ENCODE data around the gene MPDU1. TPM values are rescaled to one million over a fixed set of nuclear protein-coding genes. Genes with fewer than 3 reads are reported as not detected.

Gene MPDU1
- total and polyA plus RNA-seq, 2 of the 13 experiments (the other 11 are each of a cell fraction or from before 2014, with no cell fraction given) = 112 to 167 TPM

DNA sequence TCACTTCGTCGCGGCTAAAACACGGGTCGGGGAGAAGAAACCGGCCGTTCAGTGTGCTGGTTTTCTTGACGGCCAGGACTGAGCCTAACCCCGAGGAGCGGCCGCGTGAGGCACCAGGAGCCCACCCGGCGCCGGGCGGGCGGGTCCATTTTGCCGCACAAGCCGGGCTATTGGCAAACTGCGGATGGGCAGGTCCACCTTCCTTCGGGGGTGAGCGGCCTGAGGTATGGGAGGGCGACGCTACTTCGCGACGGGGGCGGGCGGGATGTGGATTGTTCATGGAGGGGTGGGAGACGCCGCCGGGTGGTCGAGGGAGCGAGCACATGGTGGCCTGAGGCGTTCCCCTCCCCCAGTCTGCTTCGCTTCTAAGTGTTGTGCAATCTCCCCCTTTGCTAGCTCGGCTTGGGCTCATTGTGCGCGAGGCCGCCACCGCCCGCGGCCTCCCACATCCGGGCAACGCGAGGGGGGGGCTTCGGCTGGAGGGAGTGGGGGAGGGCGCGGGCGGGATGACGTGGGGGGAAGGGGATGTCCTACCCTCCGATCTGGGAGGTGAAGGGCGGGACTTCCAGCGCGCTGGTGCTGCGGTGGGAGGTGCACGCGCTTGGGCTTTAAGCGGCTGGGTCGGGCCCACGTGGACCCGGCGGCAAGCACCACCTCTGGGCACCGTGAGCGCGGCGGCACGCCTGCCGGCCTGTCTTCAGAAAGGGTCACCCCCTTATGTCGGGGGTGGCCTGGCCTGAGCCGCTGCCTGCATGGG is 10.2 kb upstream of the MPDU1 start (continued):
- TF ChIP-seq MLXIP (CRISPR knock-in tag; IDR thresholded peaks at IDR 0.05; ENCODE audit: borderline replicate concordance) (no peak), KIAA2018 (CRISPR knock-in tag; IDR thresholded peaks at IDR 0.05; ENCODE audit: borderline replicate concordance) (no peak), FLYWCH1 (CRISPR knock-in tag; IDR thresholded peaks at IDR 0.05) (no peak), ISX (CRISPR knock-in tag; conservative IDR thresholded peaks at IDR 0.05) (no peak), ELF1 (CRISPR knock-in tag; IDR thresholded peaks at IDR 0.05) (peak; percentile 61), ZBTB39 (CRISPR knock-in tag; IDR thresholded peaks at IDR 0.05) (no peak), LCORL (IDR thresholded peaks at IDR 0.05) (no peak), LCORL (CRISPR knock-in tag; IDR thresholded peaks at IDR 0.05) (no peak), ZNF746 (CRISPR knock-in tag; IDR thresholded peaks at IDR 0.05) (peak; percentile 79), NBN (conservative IDR thresholded peaks at IDR 0.05) (no peak), BORCS8-MEF2B (CRISPR knock-in tag; IDR thresholded peaks at IDR 0.05) (peak; percentile 63; the same call in 1 of the 2 replicates), KMT2A (CRISPR knock-in tag; IDR thresholded peaks at IDR 0.05) (peak; percentile 49; the same call in 1 of the 2 replicates), PAX8 (CRISPR knock-in tag; IDR thresholded peaks at IDR 0.05; ENCODE audit: borderline replicate concordance) (no peak)
- TF ChIP-seq, protein P1, sequence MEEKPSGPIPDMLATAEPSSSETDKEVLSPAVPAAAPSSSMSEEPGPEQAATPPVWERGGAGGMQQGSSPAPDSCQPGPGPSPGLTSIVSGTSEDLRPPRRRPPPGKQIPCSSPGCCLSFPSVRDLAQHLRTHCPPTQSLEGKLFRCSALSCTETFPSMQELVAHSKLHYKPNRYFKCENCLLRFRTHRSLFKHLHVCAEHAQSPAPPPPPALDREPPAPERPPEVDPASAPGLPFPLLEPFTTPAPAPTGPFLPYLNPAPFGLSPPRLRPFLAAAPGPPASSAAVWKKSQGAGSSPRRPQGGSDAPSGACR (CRISPR knock-in tag; IDR thresholded peaks at IDR 0.05) = no peak
- TF ChIP-seq, protein P2, sequence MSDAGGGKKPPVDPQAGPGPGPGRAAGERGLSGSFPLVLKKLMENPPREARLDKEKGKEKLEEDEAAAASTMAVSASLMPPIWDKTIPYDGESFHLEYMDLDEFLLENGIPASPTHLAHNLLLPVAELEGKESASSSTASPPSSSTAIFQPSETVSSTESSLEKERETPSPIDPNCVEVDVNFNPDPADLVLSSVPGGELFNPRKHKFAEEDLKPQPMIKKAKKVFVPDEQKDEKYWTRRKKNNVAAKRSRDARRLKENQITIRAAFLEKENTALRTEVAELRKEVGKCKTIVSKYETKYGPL (CRISPR knock-in tag; IDR thresholded peaks at IDR 0.05) = no peak

All from HepG2 (cell line).